Measurements from ENCODE around the gene SCG3.

GRCh38 chr15:51768018-51768417, 86.7 kb downstream of the SCG3 start:
- TF ChIP-seq EZH2 (IDR thresholded peaks at IDR 0.05; ENCODE audit: low read length, unreplicated experiment) (no peak), CTCF (conservative IDR thresholded peaks at IDR 0.05; ENCODE audit: low read depth, low read length) (no peak)

All from PC-3 (cell line).